Osteocyte (in vitro differentiated cells): ENCODE results near the gene RTP2. TPM values are rescaled to one million over a fixed set of nuclear protein-coding genes. Genes with fewer than 3 reads are reported as not detected.
A peak's percentile ranks its signal among the peaks of the same experiment; 100 is the strongest.

Experiments
- DNase-seq: peaks from one replicate; pipeline ENCODE4 v3.0.0; 2021; ENCODE audit warnings: mixed read lengths; ENCODE audit not compliant: unreplicated experiment; ENCODE audit errors: extremely low spot score
- H3K27ac Mint-ChIP-seq: one replicate; pipeline ENCODE4 v1.8.0; 2021; ENCODE audit warnings: mild to moderate bottlenecking, mixed read lengths; ENCODE audit not compliant: unreplicated experiment
- H3K27me3 Mint-ChIP-seq: one replicate; pipeline ENCODE4 v1.8.0; 2021; ENCODE audit warnings: mixed read lengths; ENCODE audit not compliant: unreplicated experiment
- H3K36me3 Mint-ChIP-seq: one replicate; pipeline ENCODE4 v1.8.0; 2021; ENCODE audit warnings: mixed read lengths; ENCODE audit not compliant: unreplicated experiment
- H3K4me1 Mint-ChIP-seq: one replicate; pipeline ENCODE4 v1.8.0; 2021; ENCODE audit warnings: mixed read lengths; ENCODE audit not compliant: unreplicated experiment
- H3K4me3 Mint-ChIP-seq: one replicate; pipeline ENCODE4 v1.8.0; 2021; ENCODE audit warnings: mild to moderate bottlenecking, moderate library complexity, mixed read lengths; ENCODE audit not compliant: unreplicated experiment
- H3K9me3 Mint-ChIP-seq: one replicate; pipeline ENCODE4 v1.8.0; 2021; ENCODE audit warnings: mixed read lengths; ENCODE audit not compliant: unreplicated experiment
- CTCF ChIP-seq: fragments of 200-600 bp; sonication (generic); IDR thresholded peaks from 2 replicates; pipeline ENCODE4 v1.5.0; 2021; ENCODE audit warnings: antibody characterized with exemption, mild to moderate bottlenecking, moderate library complexity
- total RNA-seq: library from RNA; stranded (reverse); gene quantifications from 2 replicates; pipeline ENCODE4 v1.2.1, GENCODE V29; 2021

The RTP2 gene
- total RNA-seq, 1 donor from 2014 or later, result not detected

- TF ChIP-seq CTCF, result no peak
- H3K9me3 Mint-ChIP-seq, result no peaks in the 10 kb centered on the region
- DNase-seq, result no peak
- peak overlapping the region; percentile 47 for H3K27ac Mint-ChIP-seq
- no peak overlapping the region for H3K4me3 Mint-ChIP-seq
- H3K27me3 Mint-ChIP-seq, result no peaks in the 10 kb centered on the region
- peaks cover 34% of the 10 kb centered on the region for H3K36me3 Mint-ChIP-seq
- H3K4me1 Mint-ChIP-seq, result peaks cover 48% of the 10 kb centered on the region
Measured at GRCh38 chr3:187734841-187735240, 32.5 kb upstream of the RTP2 start.

- Mint-ChIP-seq H3K4me3 (no peak overlapping the region), H3K27me3 (no peaks in the 10 kb centered on the region), H3K27ac (no peak overlapping the region), H3K36me3 (peaks cover 49% of the 10 kb centered on the region), H3K9me3 (no peaks in the 10 kb centered on the region), H3K4me1 (peaks cover 36% of the 10 kb centered on the region)
- no peak for TF ChIP-seq CTCF
- DNase-seq, result no peak
Measured at GRCh38 chr3:187733371-187733770, 31.0 kb upstream of the RTP2 start.

GRCh38 chr3:187729598-187729997 lies 27.2 kb upstream of the RTP2 start:
- Mint-ChIP-seq H3K27me3 (no peaks in the 10 kb centered on the region), H3K9me3 (no peaks in the 10 kb centered on the region), H3K4me3 (no peak overlapping the region), H3K36me3 (peaks cover 84% of the 10 kb centered on the region), H3K4me1 (peaks cover 1% of the 10 kb centered on the region), H3K27ac (no peak overlapping the region)
- no peak for TF ChIP-seq CTCF
- DNase-seq, result no peak

- H3K9me3 Mint-ChIP-seq, result no peaks in the 10 kb centered on the region
- no peak for TF ChIP-seq CTCF
- H3K36me3 Mint-ChIP-seq, result peaks cover 89% of the 10 kb centered on the region
- no peak overlapping the region for H3K4me3 Mint-ChIP-seq
- no peaks in the 10 kb centered on the region for H3K27me3 Mint-ChIP-seq
- peaks cover 1% of the 10 kb centered on the region for H3K4me1 Mint-ChIP-seq
- DNase-seq, result no peak
- no peak overlapping the region for H3K27ac Mint-ChIP-seq
Measured at GRCh38 chr3:187728940-187729583, 26.7 kb upstream of the RTP2 start.

- H3K9me3 Mint-ChIP-seq, result no peaks in the 10 kb centered on the region
- H3K4me3 Mint-ChIP-seq, result no peak overlapping the region
- DNase-seq, result no peak
- peaks cover 1% of the 10 kb centered on the region for H3K4me1 Mint-ChIP-seq
- H3K27ac Mint-ChIP-seq, result no peak overlapping the region
- peaks cover 92% of the 10 kb centered on the region for H3K36me3 Mint-ChIP-seq
- H3K27me3 Mint-ChIP-seq, result no peaks in the 10 kb centered on the region
- no peak for TF ChIP-seq CTCF
Measured at GRCh38 chr3:187728248-187728647, 25.9 kb upstream of the RTP2 start.
